HEK293 (cell line): ENCODE data around the gene ATP8B4.

Experiments
- CTCF ChIP-seq: fragments of 450-650 bp; formaldehyde crosslinking; IDR thresholded peaks from 2 replicates; pipeline ENCODE4 v1.5.1; 2016; ENCODE audit warnings: missing biosample characterization, missing genetic modification characterization
- IKZF3 ChIP-seq: fragments of 450-650 bp; IDR thresholded peaks from 2 replicates; pipeline ENCODE4 v1.5.0; 2018; ENCODE audit warnings: missing biosample characterization, mild to moderate bottlenecking, missing genetic modification characterization, moderate library complexity

GRCh38 chr15:49848807-49849206, 270.2 kb downstream of the ATP8B4 start:
- TF ChIP-seq IKZF3 (tag by site-specific recombination) (no peak), CTCF (no peak)
